A549 (cell line): ENCODE results near the gene LRRC14B.

Experiments used
- CHD2 ChIP-seq: fragments of 150-350 bp; IDR thresholded peaks from 2 replicates; pipeline ENCODE4 v1.6.1; 2014; ENCODE audit warnings: low read length; ENCODE audit not compliant: partially characterized antibody
- CTCF ChIP-seq: fragments of >200 bp; sonication (Bioruptor Twin); formaldehyde crosslinking; IDR thresholded peaks from 3 replicates; pipeline ENCODE4 v1.5.1; 2016
- EHMT2 ChIP-seq: fragments of 200-600 bp; sonication (generic); IDR thresholded peaks from 2 replicates; pipeline ENCODE4 v1.6.1; 2016; ENCODE audit warnings: antibody characterized with exemption, low read depth, mild to moderate bottlenecking, moderate library complexity
- ESRRA ChIP-seq: fragments of 150-350 bp; IDR thresholded peaks from 2 replicates; pipeline ENCODE4 v1.6.1; 2014; ENCODE audit warnings: mild to moderate bottlenecking, low read length, borderline replicate concordance
- HMGXB4 ChIP-seq: fragments of 250-450 bp; sonication (Bioruptor Pico); IDR thresholded peaks from 2 replicates; pipeline ENCODE4 v1.5.0; 2021; ENCODE audit warnings: mild to moderate bottlenecking, moderate library complexity, borderline replicate concordance
- KDM5A ChIP-seq: fragments of 200-600 bp; sonication (generic); IDR thresholded peaks from 2 replicates; pipeline ENCODE4 v1.6.1; 2016; ENCODE audit warnings: antibody characterized with exemption, mild to moderate bottlenecking
- MAX ChIP-seq: IDR thresholded peaks from 2 replicates; pipeline ENCODE4 v1.6.1; 2012
- MAZ ChIP-seq: fragments of 150-350 bp; IDR thresholded peaks from 2 replicates; pipeline ENCODE4 v1.6.1; 2014; ENCODE audit warnings: antibody characterized with exemption, low read depth, low read length, borderline replicate concordance
- POLR2A ChIP-seq: IDR thresholded peaks from 2 replicates; pipeline ENCODE4 v1.6.1; 2012; ENCODE audit warnings: mild to moderate bottlenecking, low read length
- RCOR1 ChIP-seq: fragments of 150-350 bp; IDR thresholded peaks from 2 replicates; pipeline ENCODE4 v1.6.1; 2014; ENCODE audit warnings: antibody characterized with exemption, low read length, low read depth
- USF2 ChIP-seq: fragments of 450-650 bp; IDR thresholded peaks from 2 replicates; pipeline ENCODE4 v1.6.1; 2014; ENCODE audit warnings: antibody characterized with exemption

GRCh38 chr5:162565-163337 is 28.5 kb upstream of the LRRC14B start:
- TF ChIP-seq ESRRA (no peak), EHMT2 (no peak), CHD2 (no peak), MAZ (no peak), POLR2A (no peak), KDM5A (no peak), CTCF (no peak), USF2 (no peak), MAX (no peak), RCOR1 (no peak), HMGXB4 (CRISPR knock-in tag) (no peak)
